ENCODE results near the gene SGK2. TPM values are rescaled to one million over a fixed set of nuclear protein-coding genes. Genes with fewer than 3 reads are reported as not detected.

The SGK2 gene
- total RNA-seq, 2 experiments from 2014 or later: 0.38 to 0.64 TPM

GRCh38 chr20:43570496-43570895 is 11.7 kb downstream of the SGK2 start:
- Mint-ChIP-seq H3K27ac (no peak overlapping the region), H3K36me3 (ENCODE audit: low read depth) (no peaks in the 10 kb centered on the region), H3K4me3 (no peak overlapping the region), H3K9me3 (no peaks in the 10 kb centered on the region), H3K4me1 (ENCODE audit: low read depth) (no peaks in the 10 kb centered on the region), H3K27me3 (no peaks in the 10 kb centered on the region)
- POLR2A ChIA-PET: no interaction called here
- CTCF ChIA-PET: no interaction called here
- no peaks in the 10 kb centered on the region for H3K4me1 ChIP-seq (ENCODE audit: insufficient read depth, low read length)
- intact Hi-C loops (cut with DNase I, micrococcal nuclease): no loop called here
- H3K36me3 ChIP-seq (ENCODE audit: insufficient read depth, low read length): no peaks in the 10 kb centered on the region
- H3K27me3 ChIP-seq (ENCODE audit: control insufficient read depth in 1 of 2, insufficient read depth in 2 of 2, low read length in 2 of 2): no peaks in the 10 kb centered on the region
- H3K4me3 ChIP-seq (ENCODE audit: low read length): no peak overlapping the region
- ATAC-seq (ENCODE audit: poor library complexity): no peak
- no peak for DNase-seq
- H3K27ac ChIP-seq (ENCODE audit: low read depth in 1 of 2, low read length in 2 of 2): no peak overlapping the region
- no peaks in the 10 kb centered on the region for H3K9me3 ChIP-seq (ENCODE audit: control insufficient read depth in 1 of 2, insufficient read depth in 1 of 2, low read length in 2 of 2)
- TF ChIP-seq, protein P1, sequence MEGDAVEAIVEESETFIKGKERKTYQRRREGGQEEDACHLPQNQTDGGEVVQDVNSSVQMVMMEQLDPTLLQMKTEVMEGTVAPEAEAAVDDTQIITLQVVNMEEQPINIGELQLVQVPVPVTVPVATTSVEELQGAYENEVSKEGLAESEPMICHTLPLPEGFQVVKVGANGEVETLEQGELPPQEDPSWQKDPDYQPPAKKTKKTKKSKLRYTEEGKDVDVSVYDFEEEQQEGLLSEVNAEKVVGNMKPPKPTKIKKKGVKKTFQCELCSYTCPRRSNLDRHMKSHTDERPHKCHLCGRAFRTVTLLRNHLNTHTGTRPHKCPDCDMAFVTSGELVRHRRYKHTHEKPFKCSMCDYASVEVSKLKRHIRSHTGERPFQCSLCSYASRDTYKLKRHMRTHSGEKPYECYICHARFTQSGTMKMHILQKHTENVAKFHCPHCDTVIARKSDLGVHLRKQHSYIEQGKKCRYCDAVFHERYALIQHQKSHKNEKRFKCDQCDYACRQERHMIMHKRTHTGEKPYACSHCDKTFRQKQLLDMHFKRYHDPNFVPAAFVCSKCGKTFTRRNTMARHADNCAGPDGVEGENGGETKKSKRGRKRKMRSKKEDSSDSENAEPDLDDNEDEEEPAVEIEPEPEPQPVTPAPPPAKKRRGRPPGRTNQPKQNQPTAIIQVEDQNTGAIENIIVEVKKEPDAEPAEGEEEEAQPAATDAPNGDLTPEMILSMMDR (IDR thresholded peaks at IDR 0.05): no peak

DNA sequence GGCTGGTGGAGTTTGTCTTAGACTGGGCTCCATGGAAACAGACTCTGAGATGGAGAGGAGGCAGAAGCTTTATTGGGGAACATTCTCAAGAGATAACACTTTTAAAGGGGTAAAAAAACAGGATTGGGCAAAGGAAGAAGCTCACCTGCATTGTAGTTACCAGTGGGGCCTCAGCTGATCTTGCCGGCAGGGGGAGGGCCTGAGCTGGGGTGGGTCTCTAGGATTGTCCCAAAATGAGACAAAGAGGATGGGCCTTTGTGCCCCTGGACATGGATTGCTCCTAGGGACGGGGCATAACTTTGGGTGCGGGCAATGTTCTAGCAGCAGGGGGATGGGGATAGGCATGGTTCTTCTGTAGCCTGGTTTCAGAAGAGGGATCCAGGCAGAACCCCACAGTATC is 12.5 kb downstream of the SGK2 start:
- no peaks in the 10 kb centered on the region for H3K36me3 ChIP-seq (ENCODE audit: insufficient read depth, low read length)
- ChIA-PET POLR2A (no interaction called here), CTCF (no interaction called here)
- Mint-ChIP-seq H3K9me3 (no peaks in the 10 kb centered on the region), H3K4me3 (no peak overlapping the region), H3K27ac (no peak overlapping the region), H3K36me3 (ENCODE audit: low read depth) (no peaks in the 10 kb centered on the region), H3K27me3 (no peaks in the 10 kb centered on the region), H3K4me1 (ENCODE audit: low read depth) (no peaks in the 10 kb centered on the region)
- no peaks in the 10 kb centered on the region for H3K4me1 ChIP-seq (ENCODE audit: insufficient read depth, low read length)
- intact Hi-C loops (cut with DNase I, micrococcal nuclease): no loop called here
- DNase-seq (no peak), ATAC-seq (ENCODE audit: poor library complexity) (no peak)
- H3K27me3 ChIP-seq (ENCODE audit: control insufficient read depth in 1 of 2, insufficient read depth in 2 of 2, low read length in 2 of 2): no peaks in the 10 kb centered on the region
- TF ChIP-seq, protein P1 (IDR thresholded peaks at IDR 0.05): no peak
- H3K4me3 ChIP-seq (ENCODE audit: low read length): no peak overlapping the region
- no peak overlapping the region for H3K27ac ChIP-seq (ENCODE audit: low read depth in 1 of 2, low read length in 2 of 2)
- no peaks in the 10 kb centered on the region for H3K9me3 ChIP-seq (ENCODE audit: control insufficient read depth in 1 of 2, insufficient read depth in 1 of 2, low read length in 2 of 2)

GRCh38 chr20:43571771-43572170 is 12.9 kb downstream of the SGK2 start:
- no peaks in the 10 kb centered on the region for H3K4me1 ChIP-seq (ENCODE audit: insufficient read depth, low read length)
- H3K27ac ChIP-seq (ENCODE audit: low read depth in 1 of 2, low read length in 2 of 2): no peak overlapping the region
- no peak overlapping the region for H3K4me3 Mint-ChIP-seq
- H3K9me3 ChIP-seq (ENCODE audit: control insufficient read depth in 1 of 2, insufficient read depth in 1 of 2, low read length in 2 of 2): no peaks in the 10 kb centered on the region
- H3K36me3 Mint-ChIP-seq (ENCODE audit: low read depth): no peaks in the 10 kb centered on the region
- TF ChIP-seq, protein P1 (IDR thresholded peaks at IDR 0.05): no peak
- H3K27me3 Mint-ChIP-seq: no peaks in the 10 kb centered on the region
- ATAC-seq (ENCODE audit: poor library complexity) (no peak), DNase-seq (no peak)
- H3K4me3 ChIP-seq (ENCODE audit: low read length): no peak overlapping the region
- no peak overlapping the region for H3K27ac Mint-ChIP-seq
- no peaks in the 10 kb centered on the region for H3K36me3 ChIP-seq (ENCODE audit: insufficient read depth, low read length)
- H3K27me3 ChIP-seq (ENCODE audit: control insufficient read depth in 1 of 2, insufficient read depth in 2 of 2, low read length in 2 of 2): no peaks in the 10 kb centered on the region
- H3K4me1 Mint-ChIP-seq (ENCODE audit: low read depth): no peaks in the 10 kb centered on the region
- H3K9me3 Mint-ChIP-seq: no peaks in the 10 kb centered on the region
- ChIA-PET CTCF (no interaction called here), POLR2A (no interaction called here)
- intact Hi-C loops (cut with DNase I, micrococcal nuclease): no loop called here

Measured in CD4-positive, alpha-beta T cell (primary cell).